GM12878 (cell line): ENCODE data around the gene C1QTNF5. TPM values are rescaled to one million over a fixed set of nuclear protein-coding genes. Genes with fewer than 3 reads are reported as not detected.

Experiments used
- ATAC-seq: fragments of 200-7000 bp; cut with Tn5 transposase; 3 replicates; pipeline ENCODE4 v1.9.1; 2020; ENCODE audit warnings: mild to moderate bottlenecking, moderate library complexity
- BruUV-seq: library from RNA; stranded (reverse); fragments of 400-500 nt; replicated peaks from 2 replicates; lab custom pipeline; 2021; lab: Mats Ljungman, UMichigan
- CTCF ChIA-PET: fragments of 300-600 bp; sonication (Branson Sonifier 250); formaldehyde crosslinking; extraction: SDS; loops from one replicate; lab custom pipeline; 2021; ENCODE audit warnings: inconsistent platforms; lab: Yijun Ruan, JAX
- POLR2A ChIA-PET: fragments of 350-600 bp; formaldehyde crosslinking; extraction: SDS; loops from one replicate; lab custom pipeline; 2021; ENCODE audit warnings: inconsistent platforms; lab: Charles Lee
- RAD21 ChIA-PET: fragments of 300-600 bp; sonication (Branson Sonifier 250); formaldehyde crosslinking; loops from one replicate; lab custom pipeline; 2023; ENCODE audit warnings: antibody characterized with exemption; ENCODE audit not compliant: unreplicated experiment; lab: Charles Lee
- SMC1A ChIA-PET: fragments of 300-600 bp; sonication (Branson Sonifier 250); formaldehyde crosslinking; loops from one replicate; lab custom pipeline; 2023; ENCODE audit not compliant: unreplicated experiment, uncharacterized antibody; lab: Charles Lee
- DNase-seq: peaks from one replicate; pipeline ENCODE4 v3.0.0-alpha.2; 2011; ENCODE audit warnings: low read depth, low spot score
- FAIRE-seq: peaks from 3 replicates; lab custom pipeline; 2011; peaks lifted over from hg19 to GRCh38; lab: Jason Lieb, UNC
- H2AFZ ChIP-seq: 2 replicates; pipeline ENCODE4 v1.6.0; 2011; ENCODE audit warnings: low read depth, low read length, control low read depth; ENCODE audit not compliant: control insufficient read depth
- H3K27ac ChIP-seq: 2 replicates; pipeline ENCODE4 v1.5.1; 2011; ENCODE audit warnings: control low read depth; ENCODE audit not compliant: control insufficient read depth, insufficient read depth
- H3K27me3 ChIP-seq, 2 experiments: replicated peaks in 1 of 2; 2 replicates each; pipeline versions ENCODE4 v1.6.0 to v1.6.1; 2011; ENCODE audit warnings: low read length in 1 of 2; ENCODE audit not compliant: control insufficient read depth in 2 of 2, insufficient read depth in 2 of 2
- H3K36me3 ChIP-seq, 2 experiments: 2 replicates each; pipeline ENCODE4 v1.5.1; 2011; ENCODE audit warnings: low read length in 1 of 2; ENCODE audit not compliant: control insufficient read depth in 2 of 2, insufficient read depth in 2 of 2
- H3K4me1 ChIP-seq: 2 replicates; pipeline ENCODE4 v1.6.1; 2011; ENCODE audit warnings: mild to moderate bottlenecking, low read length, moderate library complexity, mixed read lengths; ENCODE audit not compliant: control insufficient read depth, insufficient read depth
- H3K4me2 ChIP-seq: 2 replicates; pipeline ENCODE4 v1.6.0; 2011; ENCODE audit warnings: control low read depth; ENCODE audit not compliant: control insufficient read depth, insufficient read depth
- H3K4me3 ChIP-seq: fragments of 200-600 bp; sonication (generic); 2 replicates; pipeline ENCODE4 v1.5.1; 2016
- H3K79me2 ChIP-seq: 2 replicates; pipeline ENCODE4 v1.6.0; 2011; ENCODE audit warnings: low read length; ENCODE audit not compliant: control insufficient read depth, insufficient read depth
- H3K9ac ChIP-seq: 2 replicates; pipeline ENCODE4 v1.8.0; 2011; ENCODE audit warnings: low read length, control low read depth, mixed read lengths; ENCODE audit not compliant: control insufficient read depth, insufficient read depth
- H3K9me3 ChIP-seq: replicated peaks from 3 replicates; pipeline ENCODE4 v1.5.1; 2011; ENCODE audit warnings: mild to moderate bottlenecking, low read length; ENCODE audit not compliant: control insufficient read depth, insufficient read depth
- H4K20me1 ChIP-seq: 2 replicates; pipeline ENCODE4 v1.6.0; 2011; ENCODE audit not compliant: control insufficient read depth, insufficient read depth
- ASH2L ChIP-seq: fragments of 300-600, 200-600 bp; sonication (generic); IDR thresholded peaks from 2 replicates; pipeline ENCODE4 v1.6.1; 2017; ENCODE audit warnings: low read depth, mild to moderate bottlenecking, borderline replicate concordance
- BCLAF1 ChIP-seq: fragments of 450-650 bp; IDR thresholded peaks from 2 replicates; pipeline ENCODE4 v1.6.1; 2017; ENCODE audit warnings: antibody characterized with exemption, mild to moderate bottlenecking, moderate library complexity
- HDAC6 ChIP-seq: fragments of 200-600 bp; sonication (generic); IDR thresholded peaks from one replicate; pipeline ENCODE4 v1.8.0; 2017; ENCODE audit warnings: antibody characterized with exemption; ENCODE audit not compliant: unreplicated experiment
- LARP7 ChIP-seq: fragments of 450-650 bp; IDR thresholded peaks from 2 replicates; pipeline ENCODE4 v1.6.1; 2017; ENCODE audit warnings: mild to moderate bottlenecking
- MEF2A ChIP-seq: IDR thresholded peaks from 2 replicates; pipeline ENCODE4 v1.6.1; 2011; ENCODE audit warnings: low read depth, mild to moderate bottlenecking, low read length, moderate library complexity; ENCODE audit not compliant: insufficient read depth
- NFYA ChIP-seq: IDR thresholded peaks from 2 replicates; pipeline ENCODE4 v1.6.1; 2011; ENCODE audit warnings: low read depth, mild to moderate bottlenecking, low read length, improper control_type of control experiment, borderline replicate concordance
- PAX5 ChIP-seq: IDR thresholded peaks from 2 replicates; pipeline ENCODE4 v1.6.1; 2011; ENCODE audit warnings: low read depth, low read length, borderline replicate concordance
- SIN3A ChIP-seq: IDR thresholded peaks from 2 replicates; pipeline ENCODE4 v1.6.1; 2012; ENCODE audit warnings: low read depth, low read length, improper control_type of control experiment
- STAT3 ChIP-seq: IDR thresholded peaks from 2 replicates; pipeline ENCODE4 v1.6.1; 2011; ENCODE audit warnings: low read depth, low read length, improper control_type of control experiment
- TARDBP ChIP-seq: IDR thresholded peaks from 2 replicates; pipeline ENCODE4 v1.6.1; 2016; ENCODE audit warnings: borderline replicate concordance
- TBL1XR1 ChIP-seq: IDR thresholded peaks from 2 replicates; pipeline ENCODE4 v1.6.1; 2012; ENCODE audit warnings: low read depth, low read length, improper control_type of control experiment
- ZBTB40 ChIP-seq: fragments of 450-650 bp; IDR thresholded peaks from 2 replicates; pipeline ENCODE4 v1.6.1; 2016; ENCODE audit warnings: mild to moderate bottlenecking, moderate library complexity, borderline replicate concordance
- WGBS: methylation state at CpG from one replicate; pipeline ENCODE4 v1.1.6; 2016; ENCODE audit warnings: low lambda C conversion rate; ENCODE audit not compliant: insufficient replicate concordance, insufficient coverage; ENCODE audit errors: missing lambda C conversion rate; 5-methylcytosine and 5-hydroxymethylcytosine counted together
- in situ Hi-C: fragments of 300-500 bp; cut with MboI; formaldehyde crosslinking; loops from 9 replicates; pipeline ENCODE4 v1.14.3; 2018; ENCODE audit warnings: mixed read lengths
- intact Hi-C: fragments of 100-400 bp; cut with micrococcal nuclease; formaldehyde crosslinking; loops from one replicate; pipeline ENCODE4 v1.14.2; 2022; ENCODE audit not compliant: unreplicated experiment
- polyA plus RNA-seq, 11 experiments: library from polyadenylated mRNA; depleted of rRNA in 4 of 11; unstranded in 6 of 11; stranded (reverse) in 5 of 11; fragments of >200 nt; fragmentation: Nextera tagmentation in 4 of 11; fragmentation: Illumina TruSeq in 1 of 11; extraction: Ambion mirVana in 4 of 11; extraction: Trizol in 1 of 11; gene quantifications; 1 replicate in 1 of 11; 2 replicates in 10 of 11; pipeline versions ENCODE4 v1.2.1 to v1.2.3, GENCODE V29; 2011 to 2016; ENCODE audit warnings: inconsistent platforms in 2 of 11, missing spikeins in 2 of 11, low read depth in 1 of 11
- total RNA-seq, 4 experiments: library from RNA; depleted of rRNA in 3 of 4; stranded (reverse); fragments of >200 nt in 3 of 4; fragmentation: Illumina TruSeq in 1 of 4; extraction: Trizol in 1 of 4; gene quantifications; 2 replicates each; pipeline versions ENCODE4 v1.2.1 to v1.2.3, GENCODE V29; 2013 to 2021
- TF ChIP-seq, protein P1 (sequence below): fragments of 150-350 bp; IDR thresholded peaks from 2 replicates; pipeline ENCODE4 v1.6.1; 2016; ENCODE audit warnings: low read depth, low read length

C1QTNF5 gene
- total and polyA plus RNA-seq, 10 of the 15 experiments (the other 5 are each of a cell fraction or from before 2014, with no cell fraction given) = not detected

- Histone ChIP-seq H2AFZ (no peak overlapping the region), H3K4me1 (0 out of 2 replicates have a peak, but pooled peaks cover 3% of the 10 kb centered on the region), H3K4me2 (no peak overlapping the region), H3K9ac (no peak overlapping the region), H3K36me3 (no peaks in the 10 kb centered on the region), H3K79me2 (no peaks in the 10 kb centered on the region), H4K20me1 (no peaks in the 10 kb centered on the region), H3K27me3 (peaks cover 0 to 8% of the 10 kb centered on the region in 2 experiments; a peak in 3 of 4 replicates), H3K27ac (no peak overlapping the region), H3K4me3 (no peak overlapping the region), H3K9me3 (no peaks in the 10 kb centered on the region)
- BruUV-seq = no TSS peak
- no peak for DNase-seq
- intact Hi-C loops (no loop called here), in situ Hi-C loops (no loop called here)
- CTCF ChIA-PET = interaction anchor here (1.0 to 17.9 kb wide), 4 partner anchors 21 to 97 kb away, joined by 3 to 183 read pairs (median 5); no protein-coding TSS in a partner anchor
- WGBS = 5% methylated on average over 6 of the region's 6 CpGs
- SMC1A ChIA-PET = interaction anchor here (0.6 kb wide), 1 partner anchor 419 kb away, joined by 4 read pairs; no protein-coding TSS in a partner anchor
- RAD21 ChIA-PET = interaction anchor here (0.9 to 4.5 kb wide), 2 partner anchors 16 to 97 kb away, joined by 3 to 16 read pairs; no protein-coding TSS in a partner anchor
- no peak for FAIRE-seq
- ATAC-seq = no peak
- POLR2A ChIA-PET = no interaction called here
- TF ChIP-seq, protein P1, sequence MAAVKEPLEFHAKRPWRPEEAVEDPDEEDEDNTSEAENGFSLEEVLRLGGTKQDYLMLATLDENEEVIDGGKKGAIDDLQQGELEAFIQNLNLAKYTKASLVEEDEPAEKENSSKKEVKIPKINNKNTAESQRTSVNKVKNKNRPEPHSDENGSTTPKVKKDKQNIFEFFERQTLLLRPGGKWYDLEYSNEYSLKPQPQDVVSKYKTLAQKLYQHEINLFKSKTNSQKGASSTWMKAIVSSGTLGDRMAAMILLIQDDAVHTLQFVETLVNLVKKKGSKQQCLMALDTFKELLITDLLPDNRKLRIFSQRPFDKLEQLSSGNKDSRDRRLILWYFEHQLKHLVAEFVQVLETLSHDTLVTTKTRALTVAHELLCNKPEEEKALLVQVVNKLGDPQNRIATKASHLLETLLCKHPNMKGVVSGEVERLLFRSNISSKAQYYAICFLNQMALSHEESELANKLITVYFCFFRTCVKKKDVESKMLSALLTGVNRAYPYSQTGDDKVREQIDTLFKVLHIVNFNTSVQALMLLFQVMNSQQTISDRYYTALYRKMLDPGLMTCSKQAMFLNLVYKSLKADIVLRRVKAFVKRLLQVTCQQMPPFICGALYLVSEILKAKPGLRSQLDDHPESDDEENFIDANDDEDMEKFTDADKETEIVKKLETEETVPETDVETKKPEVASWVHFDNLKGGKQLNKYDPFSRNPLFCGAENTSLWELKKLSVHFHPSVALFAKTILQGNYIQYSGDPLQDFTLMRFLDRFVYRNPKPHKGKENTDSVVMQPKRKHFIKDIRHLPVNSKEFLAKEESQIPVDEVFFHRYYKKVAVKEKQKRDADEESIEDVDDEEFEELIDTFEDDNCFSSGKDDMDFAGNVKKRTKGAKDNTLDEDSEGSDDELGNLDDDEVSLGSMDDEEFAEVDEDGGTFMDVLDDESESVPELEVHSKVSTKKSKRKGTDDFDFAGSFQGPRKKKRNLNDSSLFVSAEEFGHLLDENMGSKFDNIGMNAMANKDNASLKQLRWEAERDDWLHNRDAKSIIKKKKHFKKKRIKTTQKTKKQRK = no peak
- TF ChIP-seq STAT3 = no peak
- TF ChIP-seq HDAC6 = no peak
- no peak for TF ChIP-seq PAX5
- TF ChIP-seq ZBTB40 = no peak
- no peak for TF ChIP-seq ASH2L
- TF ChIP-seq SIN3A = no peak
- TF ChIP-seq BCLAF1 = no peak
- no peak for TF ChIP-seq MEF2A
- TF ChIP-seq NFYA = no peak
- no peak for TF ChIP-seq TBL1XR1
- no peak for TF ChIP-seq LARP7
- no peak for TF ChIP-seq TARDBP
Measured at GRCh38 chr11:119377961-119378667, 37.4 kb upstream of the C1QTNF5 start.
